Stimulated activated CD8-positive, alpha-beta memory T cell treated with anti-CD3 and anti-CD28 coated beads, Interleukin-15, amount 100 ng/mL, for 24 hours (primary cell): Measurements from ENCODE around the gene PARD3B.

Experiments used
- DNase-seq: peaks from one replicate; pipeline ENCODE4 v3.0.0-alpha.2; 2020; ENCODE audit warnings: low read depth

The PARD3B gene

GRCh38 chr2:204763974-204764703, 218.9 kb downstream of the PARD3B start:
- DNase-seq, result no peak

DNA sequence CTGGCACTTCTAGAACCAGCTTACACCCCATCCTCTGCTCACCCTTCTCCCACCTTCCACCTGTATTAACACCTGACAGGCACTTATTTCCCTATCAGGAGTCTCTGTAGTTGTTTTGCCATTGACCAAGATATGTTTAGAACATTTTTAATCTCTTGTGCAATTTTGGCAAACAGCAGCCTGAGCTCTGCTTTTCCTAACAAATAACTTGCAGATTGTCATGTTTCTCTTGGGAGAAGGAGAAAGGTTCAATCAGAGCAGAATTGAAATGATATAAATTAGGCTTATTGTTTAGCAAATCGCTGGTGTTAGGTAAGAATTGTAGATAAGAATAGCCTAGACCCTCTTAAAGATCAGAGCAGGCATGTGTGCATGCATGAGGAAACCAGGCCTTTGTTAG, 225.5 kb downstream of the PARD3B start:
- DNase-seq, result no peak

GRCh38 chr2:204771721-204772120, 226.4 kb downstream of the PARD3B start:
- DNase-seq, result no peak

DNA sequence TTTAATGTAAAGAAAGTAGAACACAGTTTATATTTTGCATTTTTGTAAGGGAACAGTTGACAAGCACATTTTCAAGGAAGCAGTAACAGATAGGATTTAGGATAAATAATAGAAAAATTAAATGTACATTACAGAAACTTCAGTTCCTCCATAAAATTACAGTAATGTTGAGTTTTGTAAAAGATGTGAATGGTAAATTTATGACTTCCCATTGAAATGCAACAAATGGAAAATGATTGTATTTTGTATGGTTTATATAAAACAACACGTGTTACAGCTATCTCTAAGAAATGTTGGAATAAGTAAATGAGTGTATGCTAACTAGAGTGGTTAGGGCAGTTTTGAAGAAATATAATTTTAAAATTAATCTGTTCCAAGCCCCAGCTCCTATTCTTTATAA, 227.3 kb downstream of the PARD3B start:
- DNase-seq, result no peak

DNA sequence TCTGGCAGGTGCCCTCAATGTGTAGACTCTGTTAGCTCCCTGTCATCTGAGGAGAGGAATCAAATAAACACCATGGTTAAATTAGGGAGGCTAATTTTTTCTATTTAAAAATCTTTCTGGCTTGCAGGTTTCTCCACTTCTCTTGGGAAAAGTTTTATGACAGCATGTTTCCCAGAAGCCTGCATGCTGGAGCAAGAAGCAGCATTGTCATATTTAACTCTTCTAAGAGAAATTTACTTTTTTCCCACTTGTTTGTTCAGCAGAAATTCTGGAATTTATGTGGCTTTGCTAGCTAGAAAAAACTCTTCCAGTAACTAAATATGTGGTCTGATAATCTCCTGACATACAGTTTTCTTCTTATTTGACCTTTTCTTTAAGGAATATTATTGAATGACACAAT, 230.5 kb downstream of the PARD3B start:
- DNase-seq, result no peak

DNA sequence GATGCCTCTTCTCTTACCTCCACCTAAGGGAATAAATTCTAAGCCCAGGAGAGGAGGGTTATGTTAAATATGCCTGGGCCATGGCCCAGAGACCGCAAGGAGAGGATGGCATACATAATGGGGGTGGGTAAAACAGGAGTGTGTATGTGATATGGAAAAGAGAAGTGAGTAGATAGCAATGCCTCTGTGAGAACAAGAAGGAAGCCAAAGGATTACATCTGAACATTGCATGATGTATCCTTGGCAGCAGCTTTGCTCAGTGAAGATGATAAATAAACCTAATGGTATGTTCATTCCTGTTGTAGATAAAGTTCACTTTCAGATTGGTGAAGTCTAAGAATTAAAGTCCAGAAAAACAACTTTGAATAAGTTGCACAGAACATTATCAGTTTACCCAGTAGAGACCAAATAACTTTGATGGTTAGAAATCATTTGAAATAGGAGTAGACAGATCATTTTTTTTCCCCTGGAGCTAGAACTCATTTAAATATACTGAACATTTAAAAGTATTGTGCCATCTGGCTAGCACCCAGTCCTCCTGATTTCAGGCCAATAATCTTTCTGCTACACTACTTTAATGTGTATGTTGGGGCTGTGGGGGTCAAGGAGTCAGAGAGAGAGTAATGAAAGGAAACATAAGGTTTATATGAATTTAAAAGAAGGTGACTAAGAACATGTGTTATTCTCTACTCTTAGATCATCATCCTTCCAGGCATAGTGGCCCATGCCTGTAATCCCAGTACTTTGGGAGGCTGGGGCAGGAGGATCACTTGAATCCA, 231.7 kb downstream of the PARD3B start:
- DNase-seq, result no peak

DNA sequence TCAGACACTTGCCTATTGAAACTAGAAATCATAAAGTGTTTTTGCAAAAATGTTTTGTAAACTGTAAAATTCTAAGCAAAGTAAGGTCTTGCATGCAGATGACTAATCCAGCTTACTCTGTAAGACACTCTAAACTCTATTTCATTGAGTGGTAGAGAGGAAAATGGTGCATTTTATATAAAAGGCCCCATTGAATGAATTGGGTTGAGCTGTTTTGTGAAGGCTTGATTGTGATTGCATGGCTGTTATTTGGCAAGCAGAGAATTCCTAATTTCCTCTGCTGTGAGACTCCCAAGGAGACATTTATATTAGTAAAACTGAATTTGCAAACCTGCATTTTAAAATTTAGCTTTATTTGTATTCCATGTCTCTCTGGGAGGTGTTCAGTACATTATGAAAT, 234.5 kb downstream of the PARD3B start:
- no peak for DNase-seq

GRCh38 chr2:204781941-204782340, 236.7 kb downstream of the PARD3B start:
- no peak for DNase-seq

DNA sequence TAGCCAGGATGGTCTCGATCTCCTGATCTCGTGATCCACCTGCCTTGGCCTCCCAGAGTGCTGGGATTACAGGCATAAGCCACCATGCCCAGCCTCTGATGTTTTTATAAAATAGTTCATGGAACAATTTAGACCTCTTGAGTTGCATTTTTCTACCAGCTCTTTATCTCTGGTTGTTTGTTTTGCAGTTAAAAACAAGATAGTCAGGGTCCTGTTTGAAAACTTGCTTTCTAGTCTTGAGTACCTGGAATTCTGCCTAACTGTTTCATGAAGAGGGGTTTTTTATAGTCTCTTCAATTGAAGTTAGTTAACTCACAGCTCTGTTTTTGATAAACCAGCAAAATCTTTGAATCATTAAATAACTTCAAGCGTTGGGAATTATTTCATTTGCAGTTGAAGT, 244.8 kb downstream of the PARD3B start:
- no peak for DNase-seq

- no peak for DNase-seq
Measured at GRCh38 chr2:204791230-204791629, 246.0 kb downstream of the PARD3B start.

DNA sequence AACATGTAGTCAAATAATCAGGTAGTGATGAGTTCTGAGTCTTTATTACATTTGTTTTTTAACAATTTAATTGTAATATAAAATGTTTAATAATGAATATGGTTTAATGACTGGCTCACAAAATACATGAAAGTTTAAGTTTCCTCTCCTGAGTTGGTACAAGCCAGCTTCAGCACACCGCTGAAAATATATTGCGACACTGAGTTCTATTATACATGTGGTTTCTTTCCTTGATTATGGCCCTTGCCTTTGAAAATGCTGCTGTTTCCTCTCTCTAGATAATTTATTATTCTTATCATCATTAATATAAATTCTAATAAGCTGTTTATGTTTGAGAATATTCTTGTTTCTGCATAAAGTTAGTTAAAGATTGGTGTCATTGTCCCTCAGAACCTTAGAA, 249.3 kb downstream of the PARD3B start:
- DNase-seq, result no peak

DNA sequence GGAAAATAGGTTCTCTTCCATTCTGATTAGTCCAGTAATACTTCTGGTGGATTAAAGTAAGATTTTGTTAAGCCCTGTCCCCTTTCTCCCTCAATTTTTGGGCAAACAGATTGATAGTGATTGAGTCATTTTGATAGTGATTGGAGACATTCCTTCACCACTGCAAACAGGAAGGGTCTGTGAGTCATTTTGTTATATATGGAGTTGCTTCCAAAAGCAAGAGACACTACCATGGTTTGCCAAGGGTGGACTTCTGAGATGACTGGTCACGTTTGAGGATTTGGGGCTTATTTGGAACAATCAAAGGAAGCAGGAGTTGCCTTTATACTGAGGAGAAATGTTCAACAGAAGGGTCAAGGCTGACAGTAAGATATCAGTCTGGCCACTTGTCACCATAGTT, 249.9 kb downstream of the PARD3B start:
- no peak for DNase-seq

DNA sequence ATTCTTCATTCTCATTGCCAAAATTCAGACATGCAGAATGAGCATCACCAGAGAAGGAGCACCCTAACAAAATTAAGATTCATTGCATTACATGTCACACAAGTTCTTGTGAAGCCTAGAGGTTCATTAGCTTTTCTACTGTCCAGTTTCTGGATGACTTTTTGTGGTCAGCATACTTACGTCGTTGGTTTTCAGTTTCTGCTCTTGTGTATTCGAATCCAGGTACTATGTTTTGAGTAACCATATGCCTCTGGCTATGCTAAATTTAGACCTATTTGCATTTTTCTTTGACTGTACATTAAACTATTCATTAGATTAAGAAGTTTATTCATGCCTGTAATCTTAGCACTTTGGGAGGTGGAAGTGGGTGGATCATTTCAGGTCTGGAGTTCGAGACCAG, 251.3 kb downstream of the PARD3B start:
- DNase-seq, result no peak

DNA sequence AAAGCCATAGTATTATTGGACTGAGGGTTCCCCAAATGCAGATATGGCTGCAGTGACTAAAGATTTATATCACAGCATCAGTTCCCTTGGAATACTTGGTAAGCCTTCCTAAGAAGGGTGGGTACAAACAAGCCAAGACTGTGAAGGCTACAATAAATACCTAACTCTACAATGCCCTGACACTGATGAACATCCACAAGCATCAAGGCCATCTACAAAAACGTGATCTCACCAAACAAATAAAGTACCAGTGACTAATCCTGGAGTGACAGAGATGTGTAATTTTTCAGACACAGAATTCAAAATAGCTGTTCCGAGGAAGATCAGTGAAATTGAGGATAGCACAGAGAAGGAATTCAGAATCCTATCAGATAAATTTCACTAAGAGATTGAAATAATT, 254.5 kb downstream of the PARD3B start:
- no peak for DNase-seq

- DNase-seq, result no peak
Measured at GRCh38 chr2:204808494-204808893, 263.2 kb downstream of the PARD3B start.

GRCh38 chr2:204824751-204825453, 279.6 kb downstream of the PARD3B start:
- no peak for DNase-seq

GRCh38 chr2:204825681-204826080, 280.4 kb downstream of the PARD3B start:
- DNase-seq, result no peak

- no peak for DNase-seq
Measured at GRCh38 chr2:204827701-204828590, 282.7 kb downstream of the PARD3B start.

DNA sequence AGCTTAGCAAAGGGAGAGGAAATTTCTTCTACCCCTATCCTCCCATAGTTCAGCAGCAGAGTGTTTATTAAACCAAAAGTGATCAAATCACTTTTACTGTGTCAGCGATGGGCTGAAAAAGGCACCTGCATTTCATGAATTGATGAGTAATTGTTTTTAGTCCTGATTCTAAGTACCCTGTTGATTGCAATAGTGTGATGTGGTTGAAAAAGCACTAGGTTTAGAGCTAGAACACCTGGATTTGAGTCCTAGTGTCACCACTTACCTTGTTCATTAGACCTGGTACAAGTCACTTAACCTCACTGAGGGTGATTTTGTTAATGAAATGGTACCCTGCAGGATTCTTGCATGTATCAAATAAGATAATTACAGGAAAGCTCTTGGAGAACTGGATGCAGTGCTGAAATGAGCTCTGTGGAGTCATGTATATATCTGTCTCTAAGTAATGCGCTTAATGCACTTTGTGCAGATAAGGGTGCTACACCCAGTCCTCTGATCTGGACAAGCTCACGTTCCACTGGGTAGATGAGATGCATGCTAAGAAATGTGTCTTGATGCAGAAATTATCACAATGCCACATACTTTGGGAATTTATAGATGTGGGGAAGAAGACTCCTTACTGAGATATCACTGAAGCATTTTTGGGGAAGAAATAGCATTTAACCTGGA, 289.6 kb downstream of the PARD3B start:
- DNase-seq, result no peak

DNA sequence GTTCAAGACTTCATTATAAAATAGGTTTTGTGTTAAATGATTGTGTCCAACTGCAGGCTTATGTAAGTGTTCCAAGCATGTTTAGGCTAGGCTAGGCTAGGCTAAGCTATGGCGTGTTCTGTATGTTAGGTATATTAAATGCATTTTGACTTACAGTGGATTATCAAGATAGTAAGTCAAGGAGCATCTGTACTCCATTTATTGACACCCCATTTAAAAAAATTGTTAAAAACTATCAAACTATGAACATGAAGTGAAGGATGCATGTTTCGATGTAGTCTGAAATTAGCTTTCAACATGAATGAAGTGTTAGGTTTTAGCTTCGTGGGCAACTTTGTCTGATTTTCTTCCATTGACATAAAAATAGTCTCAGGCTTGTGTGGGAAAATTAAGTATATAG, 290.5 kb downstream of the PARD3B start:
- DNase-seq, result no peak

DNA sequence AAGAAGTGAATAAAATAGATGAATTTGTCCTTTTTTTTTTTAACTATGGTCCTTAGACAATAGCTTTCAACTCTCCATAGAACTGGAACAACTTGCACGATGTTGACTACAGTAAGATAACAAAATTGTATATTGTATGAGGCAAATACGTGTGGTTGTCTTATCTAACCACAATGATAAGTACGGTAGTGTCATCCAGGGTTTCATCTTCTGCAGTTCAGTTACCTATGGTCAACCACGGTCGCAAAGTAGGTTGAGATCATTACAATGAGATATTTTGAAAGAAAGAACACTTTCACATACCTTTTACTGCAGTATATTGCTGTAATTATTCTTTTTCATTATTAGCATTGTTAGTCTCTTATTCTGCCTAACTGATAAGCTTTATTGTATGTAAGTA, 295.2 kb downstream of the PARD3B start:
- no peak for DNase-seq

DNA sequence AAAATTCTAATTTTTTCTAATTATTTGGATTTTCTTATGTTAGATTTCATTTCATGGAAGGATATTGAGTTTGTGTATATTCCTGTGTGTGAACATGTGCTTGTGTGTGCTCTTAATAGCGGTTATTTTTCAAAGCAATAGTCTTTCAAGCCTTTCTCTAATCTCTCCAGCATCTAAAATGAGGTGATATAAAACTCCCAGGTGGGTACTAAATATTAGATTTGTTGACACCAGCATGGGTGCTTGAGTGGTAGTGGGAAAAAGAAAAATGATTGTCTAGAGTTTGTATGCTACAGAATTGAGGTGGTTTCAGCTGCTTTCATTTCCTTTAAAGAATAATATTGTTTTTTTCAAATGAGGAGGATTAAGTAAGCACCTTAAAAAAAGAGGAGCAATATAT, 296.8 kb downstream of the PARD3B start:
- DNase-seq, result no peak
